Fibroblast of peridontal ligament (primary cell): ENCODE results near the gene NOTUM.
"Not testable (repeated sequence)": the region's sequence is repeated elsewhere in the genome, so short reads cannot be mapped to it uniquely, and the experiment has no call there.

Experiments
- DNase-seq: peaks from one replicate; pipeline ENCODE4 v3.0.0-alpha.2; 2010; ENCODE audit errors: extremely low read depth

NOTUM gene

GRCh38 chr17:81957691-81958432 is 3.1 kb downstream of the NOTUM start:
- no peak for DNase-seq

DNA sequence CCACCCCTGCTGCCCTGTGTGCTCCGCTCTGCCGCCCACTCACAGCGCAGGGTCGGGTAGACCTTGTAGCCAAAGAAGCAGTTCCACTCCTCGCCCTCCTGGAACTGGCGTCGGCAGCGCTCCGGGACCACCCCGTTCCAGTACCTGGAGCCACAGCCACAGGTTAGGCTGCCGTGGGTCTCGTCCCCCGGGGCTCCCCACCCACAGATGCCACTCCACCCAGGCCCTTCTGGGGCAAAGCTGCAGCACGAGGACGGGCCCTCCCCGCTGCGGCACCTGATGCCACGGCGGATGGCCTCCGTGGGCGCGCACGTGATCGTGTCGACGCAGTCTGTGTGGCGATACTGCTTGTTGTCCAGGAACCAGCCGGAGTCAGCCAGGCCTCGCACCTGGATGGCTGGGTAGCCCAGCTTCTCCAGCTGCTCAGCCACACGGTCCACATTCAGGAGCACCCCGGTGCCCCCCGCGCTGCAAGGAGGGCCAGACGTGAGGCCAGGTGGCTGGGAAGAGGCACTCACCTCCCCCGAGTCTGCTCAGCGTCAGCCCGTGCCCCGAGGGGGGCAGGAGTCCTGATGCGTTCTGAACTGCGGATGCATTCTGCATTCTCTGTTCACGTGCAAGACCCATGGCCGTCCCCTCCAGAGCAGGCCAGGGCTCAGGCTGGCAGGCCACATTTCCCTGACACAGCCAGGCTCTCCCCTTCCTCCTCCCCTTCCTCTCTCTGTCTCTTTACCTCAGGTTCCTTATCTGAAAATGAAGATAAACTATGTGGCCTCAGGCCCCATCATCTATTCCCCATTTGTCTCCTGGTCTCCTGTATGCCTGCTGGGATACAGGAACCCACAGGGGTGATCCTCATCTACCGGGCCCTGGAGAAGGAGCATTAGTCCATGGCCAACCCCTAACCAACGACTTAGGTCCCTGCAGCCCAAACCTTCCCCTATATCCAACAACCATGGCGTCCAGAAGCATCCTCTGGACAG is 4.1 kb downstream of the NOTUM start:
- DNase-seq = no peak

DNA sequence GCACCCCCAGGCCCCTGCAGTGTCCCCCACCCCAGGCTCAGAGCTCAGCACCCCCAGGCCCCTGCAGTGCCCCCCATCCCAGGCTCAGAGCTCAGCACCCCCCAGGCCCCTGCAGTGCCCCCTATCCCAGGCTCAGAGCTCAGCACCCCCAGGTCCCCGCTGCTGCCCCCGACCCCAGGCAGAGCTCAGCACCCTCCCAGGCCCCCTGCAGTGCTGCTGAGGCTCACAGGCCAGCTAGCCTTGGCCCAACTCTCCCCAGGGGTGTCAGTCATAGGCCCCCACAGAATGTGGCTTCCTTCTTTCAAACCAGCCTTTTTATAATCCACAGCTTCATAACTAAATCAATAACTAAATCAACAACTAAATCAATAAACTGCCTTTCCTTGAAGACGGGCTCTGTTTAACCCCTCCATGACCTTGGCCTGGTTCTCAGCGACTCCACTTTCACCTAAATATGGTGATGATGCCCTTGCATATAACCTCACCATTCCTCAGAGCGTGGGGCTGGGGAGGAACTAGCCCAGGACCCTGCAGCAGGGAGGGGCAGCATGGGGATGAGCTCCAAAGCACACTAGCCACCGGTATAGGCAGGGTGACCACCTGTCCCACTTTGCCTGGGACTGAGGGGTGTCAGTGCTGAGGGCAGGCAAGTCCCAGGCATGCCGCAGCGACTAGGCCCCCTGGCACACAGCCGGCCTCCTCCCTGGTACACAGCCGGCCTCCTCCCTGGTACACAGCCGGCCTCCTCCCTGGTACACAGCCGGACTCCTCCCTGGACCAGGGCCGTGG is 5.0 kb downstream of the NOTUM start:
- DNase-seq = no peak

DNA sequence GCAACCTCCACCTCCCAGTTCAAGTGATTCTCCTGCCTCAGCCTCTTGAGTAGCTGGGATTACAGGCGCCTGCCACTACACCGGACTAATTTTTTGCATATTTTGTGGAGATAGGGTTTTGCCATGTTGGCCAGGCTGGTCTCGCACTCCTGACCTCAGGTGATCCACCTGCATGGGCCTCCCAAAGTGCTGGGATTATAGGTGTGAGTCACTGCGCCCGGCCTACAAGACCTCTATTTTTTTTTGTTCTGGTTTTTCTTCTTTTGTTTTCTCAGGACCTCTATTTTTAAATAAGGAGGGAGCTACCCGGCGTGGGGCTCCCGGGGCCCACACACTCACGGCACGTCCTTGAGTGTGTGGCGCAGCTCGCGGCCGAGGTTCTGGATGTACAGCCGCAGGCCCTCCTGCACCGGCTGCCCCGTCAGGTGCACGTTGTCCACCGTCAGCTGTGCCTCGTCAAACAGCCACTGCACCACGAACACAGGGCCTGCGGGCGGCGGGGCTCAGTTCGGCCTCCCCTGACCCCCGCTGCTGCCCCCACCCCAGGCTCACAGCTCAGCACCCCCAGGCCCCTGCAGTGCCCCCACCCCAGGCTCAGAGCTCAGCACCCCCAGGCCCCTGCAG is 5.8 kb downstream of the NOTUM start:
- DNase-seq = no peak

DNA sequence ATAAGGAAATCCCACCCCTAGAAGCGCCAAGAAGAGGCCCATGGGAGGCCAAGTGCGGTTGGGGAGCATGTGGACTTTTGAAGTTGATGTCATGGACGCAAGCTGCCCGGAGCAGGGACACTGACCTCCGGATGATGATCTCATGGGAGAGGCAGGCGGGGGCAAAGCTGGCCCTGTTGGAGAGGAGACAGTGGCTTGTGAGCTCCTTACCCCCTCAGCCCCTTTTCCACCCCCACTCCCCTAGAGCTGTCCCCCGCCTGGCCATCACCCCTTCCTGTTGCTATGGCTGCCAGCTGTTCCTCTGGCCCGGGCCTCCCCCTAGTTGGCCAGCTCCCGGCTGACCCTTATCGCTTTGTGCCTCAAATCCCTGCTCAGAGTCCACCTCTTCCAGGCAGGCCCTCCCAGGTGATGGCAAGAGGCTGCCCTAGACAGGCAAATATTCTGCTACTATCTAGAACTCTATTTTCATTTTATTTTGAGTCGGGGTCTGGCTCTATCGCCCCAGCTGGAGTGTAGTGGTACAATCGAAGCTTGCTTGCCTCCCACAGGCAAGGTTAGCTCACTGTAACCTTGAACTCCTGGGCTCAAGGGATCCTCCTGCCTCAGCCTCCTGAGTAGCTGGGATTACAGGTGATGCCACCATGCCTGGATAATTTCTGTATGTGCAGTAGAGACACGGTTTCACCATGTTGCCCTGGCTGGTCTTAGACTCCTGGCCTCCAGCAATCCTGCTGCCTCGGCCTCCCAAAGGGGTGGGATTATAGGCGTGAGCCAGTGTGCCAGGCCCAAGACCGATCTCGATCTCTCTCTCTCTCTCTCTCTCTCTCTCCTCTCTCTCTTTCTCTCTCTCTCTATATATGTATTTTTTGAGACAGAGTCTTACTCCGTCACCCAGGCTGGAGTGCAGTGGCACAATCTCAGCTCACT is 6.6 kb downstream of the NOTUM start:
- DNase-seq = no peak

- not testable (repeated sequence) for DNase-seq
Observed at GRCh38 chr17:81953443-81953842, 7.5 kb downstream of the NOTUM start.

DNA sequence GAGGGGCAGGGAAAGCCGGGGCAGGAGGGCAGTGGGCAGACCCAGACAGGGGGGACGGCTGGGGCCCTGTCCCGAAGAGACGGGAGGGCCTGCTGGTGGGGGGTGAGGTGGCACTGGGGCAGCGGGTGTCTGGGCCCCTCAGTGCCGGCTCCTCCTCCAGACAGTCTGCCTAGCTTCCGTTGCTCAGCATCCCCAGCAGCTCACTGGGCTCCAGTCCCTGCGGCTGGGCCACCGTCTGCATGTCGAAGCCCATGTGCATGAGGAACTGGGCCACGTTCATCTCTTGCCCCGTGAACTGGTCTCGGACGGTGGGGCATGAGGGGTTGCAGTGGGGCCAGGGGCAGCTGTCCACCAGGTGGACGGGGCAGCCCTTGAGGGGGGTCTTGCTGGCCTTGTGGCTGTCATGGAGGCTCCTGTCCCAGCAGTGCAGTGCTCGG is 8.2 kb downstream of the NOTUM start:
- no peak for DNase-seq

- no peak for DNase-seq
Observed at GRCh38 chr17:81951785-81952684, 9.0 kb downstream of the NOTUM start.

- no peak for DNase-seq
Observed at GRCh38 chr17:81950501-81950900, 10.5 kb downstream of the NOTUM start.

DNA sequence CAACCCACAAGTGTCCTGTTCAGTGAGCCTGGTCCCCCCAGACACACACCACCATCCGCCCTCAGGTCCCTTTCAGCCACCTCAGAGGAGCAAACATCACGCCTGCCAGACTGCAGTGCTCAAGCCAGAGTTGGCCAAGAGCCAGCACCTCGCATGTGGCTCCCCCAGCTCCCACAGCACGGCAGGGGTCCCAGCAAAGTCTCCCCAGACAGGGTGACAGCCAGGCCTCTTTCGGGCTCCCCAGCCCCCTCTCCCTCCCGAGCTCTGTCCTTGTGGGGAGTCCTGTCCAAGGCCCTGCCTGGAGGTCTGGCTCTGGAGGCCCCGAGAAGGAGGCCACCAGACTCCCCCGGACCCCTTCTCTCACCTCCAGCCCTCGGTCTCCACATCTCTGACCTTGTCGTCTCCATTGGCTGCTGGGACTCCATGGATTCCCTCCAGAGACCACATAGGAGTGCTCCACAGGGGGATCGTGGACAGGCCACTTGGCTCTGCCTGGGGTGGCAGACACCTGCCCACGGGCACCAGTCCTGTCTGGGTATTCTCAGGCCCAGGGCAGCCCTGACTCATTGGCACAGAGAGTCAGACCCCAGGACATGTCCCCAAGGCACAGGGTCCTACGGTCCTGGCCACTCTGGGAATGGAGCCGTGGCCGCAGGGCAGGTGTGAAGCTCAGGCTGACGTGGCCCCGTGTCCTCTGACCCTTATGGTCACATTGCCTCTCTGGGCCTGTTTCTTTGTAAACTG is 12.2 kb downstream of the NOTUM start:
- DNase-seq = no peak

- no peak for DNase-seq
Observed at GRCh38 chr17:81947189-81947588, 13.8 kb downstream of the NOTUM start, which contains the start of gene MYADML2. Gene MYADML2, minus strand, starts transcription at chr17:81947233. Its CDS starts 5,492 bp downstream, at chr17:81941741.

DNA sequence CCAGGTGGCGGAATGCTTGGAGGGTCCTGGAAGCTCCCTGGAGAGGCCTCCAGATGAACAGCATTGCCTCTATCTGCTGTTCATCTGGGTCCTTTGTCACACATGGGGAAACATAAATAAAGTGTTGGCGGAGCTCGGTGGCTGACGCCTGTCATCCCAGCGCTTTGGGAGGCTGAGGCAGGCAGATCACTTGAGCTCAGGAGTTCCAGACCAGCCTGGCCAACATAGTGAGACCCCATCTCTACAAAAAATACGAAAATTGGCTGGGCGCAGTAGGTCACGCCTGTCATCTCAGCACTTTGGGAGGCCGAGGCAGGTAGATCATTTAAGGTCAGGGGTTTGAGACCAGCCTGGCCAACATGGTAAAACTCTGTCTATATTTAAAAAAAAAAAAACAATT is 16.1 kb downstream of the NOTUM start:
- DNase-seq = no peak

DNA sequence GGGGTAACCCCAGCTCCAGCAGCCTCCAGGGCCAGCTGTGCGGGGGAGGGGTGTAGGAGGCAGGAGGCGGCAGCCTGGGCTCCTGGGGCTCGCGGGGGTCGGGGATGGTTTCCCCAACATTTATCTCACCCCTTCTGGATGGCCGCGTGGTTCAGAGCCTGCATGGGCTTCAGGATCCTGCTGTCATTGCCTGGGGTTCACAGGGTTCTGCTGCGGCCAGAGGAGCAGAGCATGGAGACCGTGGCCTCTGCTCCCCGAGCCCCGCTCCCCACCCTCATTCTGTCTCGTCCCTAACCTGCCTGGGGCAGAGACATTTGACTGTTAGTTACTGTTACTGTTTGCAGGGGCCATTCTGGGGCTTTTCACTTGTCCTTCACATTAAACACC is 18.8 kb downstream of the NOTUM start:
- no peak for DNase-seq

DNA sequence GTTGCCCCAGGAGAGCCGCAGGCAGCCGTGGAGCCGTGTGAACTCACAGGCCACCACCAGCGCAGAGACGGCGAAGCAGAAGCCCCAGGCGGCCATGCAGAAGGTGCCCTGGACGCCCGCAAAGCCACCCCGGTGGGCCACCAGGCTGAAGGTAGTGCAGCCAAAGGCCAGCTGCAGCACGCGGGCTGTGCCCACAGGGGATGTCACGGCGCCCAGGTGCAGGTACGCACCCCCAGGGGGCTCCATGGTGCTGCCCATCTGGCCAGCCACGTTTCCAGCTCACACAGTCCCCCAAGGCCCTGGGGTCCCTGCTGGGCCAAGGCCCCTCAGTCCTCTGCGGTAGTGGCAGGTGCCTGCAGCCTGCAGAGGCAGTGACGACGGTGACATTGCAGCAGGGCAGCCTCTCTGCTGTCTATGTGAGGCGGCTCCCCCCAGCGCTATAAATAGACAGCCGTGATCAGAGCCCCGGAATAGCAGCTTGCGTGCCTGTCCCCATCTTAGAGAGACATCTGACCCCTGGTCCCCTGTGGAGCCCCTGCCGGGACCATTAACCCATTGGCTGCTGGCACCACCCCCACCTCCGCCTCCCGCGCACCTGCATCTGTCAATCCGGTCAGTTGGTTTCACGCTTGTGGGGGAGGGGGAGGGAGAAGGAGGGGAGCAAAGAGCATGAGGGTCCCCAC is 19.4 kb downstream of the NOTUM start:
- no peak for DNase-seq

DNA sequence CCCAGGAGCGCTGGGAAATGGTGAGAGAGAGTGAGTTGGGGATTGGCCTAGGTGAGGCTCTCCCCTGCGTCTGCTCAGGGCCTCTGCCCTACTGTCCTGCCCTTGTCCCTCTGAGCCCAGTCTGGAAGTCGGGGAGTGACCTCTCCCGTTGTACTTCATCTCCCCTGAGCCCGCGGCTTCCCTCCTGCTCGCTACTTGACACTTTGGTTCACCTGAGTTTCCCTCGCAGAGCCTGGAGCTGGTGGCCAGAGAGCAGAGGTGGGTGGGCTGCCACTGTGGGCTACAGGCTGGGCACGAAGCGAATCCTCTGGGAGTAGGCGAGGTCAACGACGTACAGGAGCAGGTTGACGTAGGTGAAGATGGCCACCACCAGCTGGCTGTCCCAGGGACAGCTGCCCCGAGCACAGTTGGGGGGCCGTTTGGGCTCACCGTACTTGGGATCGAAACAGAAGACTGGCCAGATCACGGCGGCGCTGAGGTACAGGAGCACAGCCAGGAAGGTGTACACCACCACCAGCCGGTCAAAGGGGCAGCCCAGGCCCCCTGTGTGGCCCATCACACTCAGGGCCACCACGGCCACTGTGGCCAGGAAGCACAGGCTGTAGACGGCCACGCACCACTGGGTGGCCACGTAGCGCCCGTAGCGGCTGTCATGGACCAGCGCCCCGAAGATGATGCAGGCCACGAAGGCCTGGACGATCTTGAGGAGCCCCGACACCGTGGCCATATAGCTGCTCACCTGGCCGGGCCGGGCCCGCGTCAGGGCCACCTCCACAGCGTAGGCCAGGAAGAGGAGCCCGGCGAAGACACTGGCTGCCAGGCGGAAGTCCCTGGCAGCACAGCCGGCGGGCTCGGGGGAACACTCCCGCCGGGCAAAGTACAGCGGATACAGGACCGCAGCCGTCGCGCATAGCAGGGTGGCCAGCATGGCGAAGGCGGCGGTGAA is 20.2 kb downstream of the NOTUM start:
- DNase-seq = no peak

DNA sequence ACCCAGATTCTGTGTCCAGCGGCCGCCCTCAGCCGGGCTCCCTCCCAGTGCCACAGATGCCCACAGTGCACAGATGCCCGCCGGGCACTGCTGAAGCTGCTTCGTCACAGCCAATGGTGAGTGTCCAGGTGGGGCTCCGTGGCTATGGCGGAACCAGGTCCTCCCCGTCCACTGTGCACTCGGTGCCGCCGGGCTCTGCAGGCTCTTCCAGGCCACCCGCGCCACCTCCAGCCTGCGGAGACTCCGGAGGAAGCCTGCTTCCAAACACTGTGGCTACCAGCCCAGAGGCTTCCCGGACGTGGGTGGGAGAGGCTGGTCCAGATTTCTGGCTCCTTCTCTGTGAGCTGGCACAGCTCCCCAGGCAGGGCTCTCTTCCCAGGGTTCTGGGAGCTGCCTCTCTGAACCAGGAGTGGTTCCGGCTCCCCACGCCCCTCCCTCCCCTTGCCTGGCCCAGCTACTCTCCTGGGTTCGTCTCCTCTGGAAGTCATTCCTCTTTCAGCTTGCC is 21.1 kb downstream of the NOTUM start:
- peak; percentile 68 for DNase-seq

DNA sequence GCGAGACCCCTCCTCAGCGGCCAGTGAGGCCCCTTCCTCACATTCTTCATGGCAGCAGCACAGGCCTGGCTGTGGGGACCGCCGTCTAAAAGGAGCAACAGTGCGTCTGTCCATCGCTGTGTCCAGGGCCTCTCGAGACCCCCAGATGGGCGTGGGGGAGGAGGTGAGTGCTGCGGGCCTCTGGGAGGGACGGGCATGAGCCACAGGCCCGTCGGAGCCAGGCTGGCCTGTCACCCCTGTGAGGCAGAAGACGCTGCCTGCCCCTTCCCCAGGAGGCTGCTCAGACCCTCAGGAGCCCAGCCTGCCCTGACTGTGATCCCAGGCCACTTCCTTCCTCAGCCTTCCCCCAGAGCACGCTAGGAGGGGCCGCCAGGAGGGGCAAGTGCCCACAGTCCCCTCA is 21.8 kb downstream of the NOTUM start:
- DNase-seq = no peak
